ENCODE data around the gene CHD3. TPM values are rescaled to one million over a fixed set of nuclear protein-coding genes. Genes with fewer than 3 reads are reported as not detected.

The CHD3 gene
- total and polyA plus RNA-seq, 2 donors from 2014 or later: 41.5 to 94.6 TPM

DNA sequence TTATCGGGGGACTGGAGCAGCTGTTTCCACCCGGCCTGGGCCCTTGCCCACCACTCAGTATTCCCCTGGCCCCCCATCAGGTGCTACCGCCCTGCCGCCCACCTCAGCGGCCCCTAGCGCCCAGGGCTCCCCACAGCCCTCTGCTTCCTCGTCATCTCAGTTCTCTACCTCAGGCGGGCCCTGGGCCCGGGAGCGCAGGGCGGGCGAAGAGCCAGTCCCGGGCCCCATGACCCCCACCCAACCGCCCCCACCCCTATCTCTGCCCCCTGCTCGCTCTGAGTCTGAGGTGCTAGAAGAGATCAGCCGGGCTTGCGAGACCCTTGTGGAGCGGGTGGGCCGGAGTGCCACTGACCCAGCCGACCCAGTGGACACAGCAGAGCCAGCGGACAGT, 39.9 kb upstream of the CHD3 start:
- intact Hi-C loops (cut with DNase I): no loop called here
- peaks cover 0 to 16% (median 8%) of the 10 kb centered on the region in 3 donors for H3K4me1 ChIP-seq (ENCODE audit: control insufficient read depth in 2 of 3, insufficient read depth in 2 of 3, low read depth in 1 of 3, low read length in 3 of 3)
- H3K36me3 ChIP-seq (ENCODE audit: control insufficient read depth in 2 of 3, insufficient read depth in 3 of 3, low read length in 3 of 3): peaks cover 8 to 42% (median 23%) of the 10 kb centered on the region in 3 donors
- no peak overlapping the region for H3K9ac ChIP-seq (ENCODE audit: low read length in 3 of 3)
- H3K4me3 ChIP-seq (ENCODE audit: low read length in 3 of 3): no peak overlapping the region
- TF ChIP-seq, protein P1, sequence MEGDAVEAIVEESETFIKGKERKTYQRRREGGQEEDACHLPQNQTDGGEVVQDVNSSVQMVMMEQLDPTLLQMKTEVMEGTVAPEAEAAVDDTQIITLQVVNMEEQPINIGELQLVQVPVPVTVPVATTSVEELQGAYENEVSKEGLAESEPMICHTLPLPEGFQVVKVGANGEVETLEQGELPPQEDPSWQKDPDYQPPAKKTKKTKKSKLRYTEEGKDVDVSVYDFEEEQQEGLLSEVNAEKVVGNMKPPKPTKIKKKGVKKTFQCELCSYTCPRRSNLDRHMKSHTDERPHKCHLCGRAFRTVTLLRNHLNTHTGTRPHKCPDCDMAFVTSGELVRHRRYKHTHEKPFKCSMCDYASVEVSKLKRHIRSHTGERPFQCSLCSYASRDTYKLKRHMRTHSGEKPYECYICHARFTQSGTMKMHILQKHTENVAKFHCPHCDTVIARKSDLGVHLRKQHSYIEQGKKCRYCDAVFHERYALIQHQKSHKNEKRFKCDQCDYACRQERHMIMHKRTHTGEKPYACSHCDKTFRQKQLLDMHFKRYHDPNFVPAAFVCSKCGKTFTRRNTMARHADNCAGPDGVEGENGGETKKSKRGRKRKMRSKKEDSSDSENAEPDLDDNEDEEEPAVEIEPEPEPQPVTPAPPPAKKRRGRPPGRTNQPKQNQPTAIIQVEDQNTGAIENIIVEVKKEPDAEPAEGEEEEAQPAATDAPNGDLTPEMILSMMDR (IDR thresholded peaks at IDR 0.05; ENCODE audit: borderline replicate concordance, extremely low read depth, insufficient read depth): no peak
- no peaks in the 10 kb centered on the region for H3K9me3 ChIP-seq (ENCODE audit: control insufficient read depth in 2 of 3, insufficient read depth in 1 of 3, low read length in 3 of 3)
- no peak for DNase-seq
- no peak overlapping the region for H3K27ac ChIP-seq (ENCODE audit: low read depth in 2 of 2, low read length in 2 of 2)
- FAIRE-seq: no peak
- H3K27me3 ChIP-seq (ENCODE audit: control insufficient read depth, insufficient read depth, low read length): no peaks in the 10 kb centered on the region

DNA sequence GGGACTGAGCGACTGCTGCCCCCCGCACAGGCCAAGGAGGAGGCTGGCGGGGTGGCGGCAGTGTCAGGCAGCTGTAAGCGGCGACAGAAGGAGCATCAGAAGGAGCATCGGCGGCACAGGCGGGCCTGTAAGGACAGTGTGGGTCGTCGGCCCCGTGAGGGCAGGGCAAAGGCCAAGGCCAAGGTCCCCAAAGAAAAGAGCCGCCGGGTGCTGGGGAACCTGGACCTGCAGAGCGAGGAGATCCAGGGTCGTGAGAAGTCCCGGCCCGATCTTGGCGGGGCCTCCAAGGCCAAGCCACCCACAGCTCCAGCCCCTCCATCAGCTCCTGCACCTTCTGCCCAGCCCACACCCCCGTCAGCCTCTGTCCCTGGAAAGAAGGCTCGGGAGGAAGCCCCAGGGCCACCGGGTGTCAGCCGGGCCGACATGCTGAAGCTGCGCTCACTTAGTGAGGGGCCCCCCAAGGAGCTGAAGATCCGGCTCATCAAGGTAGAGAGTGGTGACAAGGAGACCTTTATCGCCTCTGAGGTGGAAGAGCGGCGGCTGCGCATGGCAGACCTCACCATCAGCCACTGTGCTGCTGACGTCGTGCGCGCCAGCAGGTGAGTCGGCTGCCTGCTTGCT, 39.3 kb upstream of the CHD3 start:
- Histone ChIP-seq H3K27me3 (ENCODE audit: control insufficient read depth, insufficient read depth, low read length) (no peaks in the 10 kb centered on the region), H3K27ac (ENCODE audit: low read depth in 2 of 2, low read length in 2 of 2) (no peak overlapping the region), H3K9ac (ENCODE audit: low read length in 3 of 3) (no peak overlapping the region), H3K9me3 (ENCODE audit: control insufficient read depth in 2 of 3, insufficient read depth in 1 of 3, low read length in 3 of 3) (no peaks in the 10 kb centered on the region), H3K4me1 (ENCODE audit: control insufficient read depth in 2 of 3, insufficient read depth in 2 of 3, low read depth in 1 of 3, low read length in 3 of 3) (peaks cover 0 to 16% (median 8%) of the 10 kb centered on the region in 3 donors), H3K36me3 (ENCODE audit: control insufficient read depth in 2 of 3, insufficient read depth in 3 of 3, low read length in 3 of 3) (peaks cover 8 to 42% (median 23%) of the 10 kb centered on the region in 3 donors), H3K4me3 (ENCODE audit: low read length in 3 of 3) (no peak overlapping the region)
- intact Hi-C loops (cut with DNase I): no loop called here
- no peak for FAIRE-seq
- DNase-seq: peak in 2 of 5 donors; percentile 52 to 74
- TF ChIP-seq, protein P1 (IDR thresholded peaks at IDR 0.05; ENCODE audit: borderline replicate concordance, extremely low read depth, insufficient read depth): no peak

DNA sequence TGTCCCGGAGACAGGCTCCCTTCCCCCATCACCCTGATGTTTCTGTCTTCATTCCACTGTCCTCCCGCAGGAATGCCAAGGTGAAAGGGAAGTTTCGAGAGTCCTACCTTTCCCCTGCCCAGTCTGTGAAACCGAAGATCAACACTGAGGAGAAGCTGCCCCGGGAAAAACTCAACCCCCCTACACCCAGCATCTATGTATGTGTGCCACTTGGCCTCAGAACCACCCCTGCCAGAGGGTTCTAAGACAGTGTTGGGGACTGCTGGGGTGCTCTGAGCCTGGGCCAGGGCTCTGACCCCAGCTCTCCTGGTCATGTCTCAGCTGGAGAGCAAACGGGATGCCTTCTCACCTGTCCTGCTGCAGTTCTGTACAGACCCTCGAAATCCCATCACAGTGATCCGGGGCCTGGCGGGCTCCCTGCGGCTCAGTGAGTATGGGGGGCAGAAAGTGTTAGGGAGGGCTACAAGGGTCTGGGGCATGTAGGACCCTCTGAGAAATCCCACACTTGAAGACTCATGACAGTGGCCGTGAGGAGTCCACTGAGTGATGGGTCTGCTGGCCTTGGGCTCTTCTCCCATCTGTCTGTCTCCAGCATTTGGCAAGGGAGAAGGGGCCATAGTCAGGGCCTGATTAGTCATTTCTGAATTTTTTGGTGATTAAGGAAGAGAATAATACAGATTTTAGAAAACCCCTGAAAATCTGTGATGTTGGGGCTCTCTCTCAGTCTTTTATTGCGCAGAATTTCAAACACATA, 38.7 kb upstream of the CHD3 start:
- no peak overlapping the region for H3K9ac ChIP-seq (ENCODE audit: low read length in 3 of 3)
- FAIRE-seq (no peak), DNase-seq (peak in 1 of 5 donors; percentile 42)
- H3K27ac ChIP-seq (ENCODE audit: low read depth in 2 of 2, low read length in 2 of 2): no peak overlapping the region
- no peak overlapping the region for H3K4me3 ChIP-seq (ENCODE audit: low read length in 3 of 3)
- H3K9me3 ChIP-seq (ENCODE audit: control insufficient read depth in 2 of 3, insufficient read depth in 1 of 3, low read length in 3 of 3): no peaks in the 10 kb centered on the region
- H3K4me1 ChIP-seq (ENCODE audit: control insufficient read depth in 2 of 3, insufficient read depth in 2 of 3, low read depth in 1 of 3, low read length in 3 of 3): peaks cover 0 to 15% (median 8%) of the 10 kb centered on the region in 3 donors
- H3K27me3 ChIP-seq (ENCODE audit: control insufficient read depth, insufficient read depth, low read length): no peaks in the 10 kb centered on the region
- TF ChIP-seq, protein P1 (IDR thresholded peaks at IDR 0.05; ENCODE audit: borderline replicate concordance, extremely low read depth, insufficient read depth): no peak
- intact Hi-C loops (cut with DNase I): no loop called here
- H3K36me3 ChIP-seq (ENCODE audit: control insufficient read depth in 2 of 3, insufficient read depth in 3 of 3, low read length in 3 of 3): peaks cover 8 to 42% (median 23%) of the 10 kb centered on the region in 3 donors
